NK-92 (cell line): ENCODE measurements around the gene KNDC1.
"Not testable (repeated sequence)": the region's sequence is repeated elsewhere in the genome, so short reads cannot be mapped to it uniquely, and the experiment has no call there.

Source experiments
- DNase-seq: peaks from one replicate; lab custom pipeline; 2025; ENCODE audit not compliant: unreplicated experiment; lab: John Stamatoyannopoulos, UW

Gene KNDC1

DNA sequence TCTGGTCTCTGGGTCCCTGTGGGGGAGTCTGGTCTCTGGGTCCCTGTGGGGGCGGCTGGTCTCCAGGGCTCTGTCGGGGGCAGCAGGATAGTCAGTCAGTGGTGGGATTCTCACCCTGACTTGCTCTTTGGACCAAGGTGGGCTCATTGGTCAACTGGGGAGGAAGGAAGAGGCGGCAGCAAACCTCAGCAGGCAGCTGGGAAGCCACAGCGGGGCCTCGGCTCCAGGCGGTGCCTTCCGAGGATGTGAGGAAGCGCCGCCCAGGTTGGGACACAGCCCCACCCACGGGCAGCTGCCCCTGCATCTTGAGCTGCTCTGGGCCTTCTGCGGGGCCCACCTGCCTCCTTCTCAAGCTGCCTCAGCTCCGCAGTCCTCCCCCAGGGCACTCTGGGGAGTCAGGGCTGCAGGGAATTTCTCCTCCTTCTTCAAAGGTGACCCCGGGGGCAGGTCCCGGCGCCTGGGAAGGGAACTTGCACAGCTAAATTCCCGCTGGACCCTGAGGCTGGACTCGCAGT is 20.4 kb upstream of the KNDC1 start:
- no peak for DNase-seq

DNA sequence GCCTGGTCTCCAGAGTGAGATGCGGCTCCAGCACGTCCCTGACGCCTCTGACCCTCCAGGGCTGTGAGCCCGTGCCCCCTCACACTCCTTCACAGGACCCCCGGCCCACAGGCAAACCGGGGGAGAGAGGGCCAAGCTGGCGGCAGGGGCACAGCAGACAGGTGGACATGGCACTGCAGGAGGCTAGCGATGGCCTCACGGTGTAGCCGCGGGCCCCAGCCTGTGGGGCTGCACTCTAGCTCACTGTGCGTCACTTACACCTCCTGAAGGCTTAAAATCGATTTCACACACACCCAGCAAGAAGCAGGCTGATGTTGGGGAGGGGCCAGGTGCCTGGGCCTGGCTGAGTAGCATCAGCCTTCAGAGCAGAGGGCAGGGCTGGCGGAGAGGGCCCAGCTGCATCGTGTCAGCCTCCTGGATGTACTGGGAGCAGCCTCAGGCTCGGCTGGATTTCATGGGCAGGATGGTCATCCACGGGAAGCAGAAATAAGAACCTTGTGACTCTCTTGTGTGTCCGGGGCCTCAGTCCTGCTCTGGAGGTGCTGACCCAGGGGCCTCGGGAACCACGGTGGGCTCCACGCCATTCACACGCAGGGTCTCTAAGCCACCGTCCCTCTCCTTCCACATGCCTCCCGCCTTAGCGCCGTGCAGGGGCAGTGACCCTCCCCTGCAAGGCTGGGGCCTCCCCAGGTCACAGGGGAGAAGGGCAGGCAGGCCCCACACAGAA is 19.4 kb upstream of the KNDC1 start:
- DNase-seq: no peak

DNA sequence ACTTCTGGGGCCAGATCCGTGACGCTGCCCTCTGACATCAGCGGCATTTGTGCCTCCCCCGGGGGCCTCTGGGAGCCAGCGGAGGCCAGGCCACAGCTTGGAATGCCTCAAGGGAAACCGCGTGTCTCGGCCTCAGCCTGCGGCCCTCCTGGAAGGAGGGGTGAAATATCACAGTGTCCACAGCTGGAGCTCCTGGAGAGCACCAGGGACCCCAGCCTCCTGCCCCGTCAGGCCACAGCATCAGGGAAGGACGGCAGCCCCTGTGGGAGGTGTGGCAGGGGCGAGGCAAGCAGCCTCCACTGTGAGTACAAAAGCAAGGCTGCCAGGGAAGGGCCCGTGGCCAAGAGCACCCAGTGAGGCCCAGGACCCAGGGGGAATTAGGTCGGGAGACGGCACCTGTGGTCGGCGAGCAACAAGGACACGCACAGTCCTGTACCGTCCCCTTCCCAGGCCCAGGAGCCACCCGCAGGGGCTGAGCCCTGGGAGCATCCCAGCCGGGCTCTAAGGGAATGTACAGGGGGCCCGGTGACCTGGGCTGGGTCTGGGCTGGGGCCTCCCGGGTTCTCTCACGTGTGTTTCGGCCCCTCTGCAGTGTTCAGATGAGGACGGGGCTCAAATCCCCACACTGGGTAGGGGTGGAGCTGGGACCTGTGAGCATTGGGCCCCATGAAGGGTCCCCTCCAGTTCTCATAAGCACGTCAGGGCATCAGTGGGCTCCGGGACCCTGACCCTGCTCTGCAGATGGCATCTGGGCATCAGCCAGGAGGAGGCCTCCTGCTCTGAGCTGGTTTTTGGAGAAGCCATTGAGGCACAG is 18.7 kb upstream of the KNDC1 start:
- DNase-seq: no peak

DNA sequence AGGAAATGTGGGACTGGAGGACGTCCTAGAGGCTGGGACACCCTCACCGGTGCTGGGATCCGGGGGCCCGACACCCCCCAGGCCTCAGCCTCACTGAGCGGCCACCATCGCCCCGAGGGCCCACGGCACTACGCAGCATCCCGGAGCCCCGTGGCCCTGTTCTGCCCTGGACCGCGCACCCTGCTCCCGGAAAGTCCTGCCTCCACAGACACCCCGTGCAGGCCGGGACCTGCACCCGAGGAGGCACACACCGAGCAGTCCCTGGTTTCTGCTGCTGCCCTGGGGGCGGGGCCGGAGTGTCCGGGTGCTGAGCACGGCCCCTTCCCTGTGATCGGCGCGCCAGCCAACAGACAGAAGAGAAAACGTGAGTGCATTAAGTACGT is 18.1 kb upstream of the KNDC1 start:
- DNase-seq: no peak

DNA sequence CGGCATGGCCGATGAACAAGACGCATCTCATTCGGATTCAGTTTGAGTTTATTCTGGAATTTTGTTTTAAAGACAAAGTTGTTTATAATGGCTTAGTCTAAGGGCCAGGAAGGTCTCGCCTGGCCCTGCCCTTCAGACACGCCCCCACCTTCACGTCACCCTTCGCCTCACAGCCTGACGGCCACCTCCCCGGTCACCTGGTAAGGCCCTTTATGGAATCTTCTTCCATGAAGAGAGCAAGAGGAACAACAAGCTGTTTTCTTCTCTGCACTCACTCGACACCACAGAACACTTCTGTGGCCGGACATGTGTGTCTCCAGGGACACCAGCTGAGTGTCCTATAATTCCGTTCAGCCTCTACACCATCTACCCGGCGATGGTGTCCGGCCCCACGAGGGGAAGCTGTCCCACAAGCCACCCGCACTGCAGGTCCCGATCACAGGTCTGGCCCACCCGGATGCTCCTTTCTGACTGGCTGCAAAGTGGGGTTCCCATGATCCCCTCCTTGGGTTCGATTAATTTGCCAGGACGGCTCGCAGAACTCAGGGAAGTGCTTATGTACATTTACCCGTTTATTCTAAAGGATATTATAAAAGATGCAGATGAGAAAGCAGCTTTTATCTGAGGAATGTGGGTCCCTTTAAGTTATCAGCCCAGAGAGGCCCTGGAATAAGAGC is 17.4 kb upstream of the KNDC1 start:
- DNase-seq: no peak

DNA sequence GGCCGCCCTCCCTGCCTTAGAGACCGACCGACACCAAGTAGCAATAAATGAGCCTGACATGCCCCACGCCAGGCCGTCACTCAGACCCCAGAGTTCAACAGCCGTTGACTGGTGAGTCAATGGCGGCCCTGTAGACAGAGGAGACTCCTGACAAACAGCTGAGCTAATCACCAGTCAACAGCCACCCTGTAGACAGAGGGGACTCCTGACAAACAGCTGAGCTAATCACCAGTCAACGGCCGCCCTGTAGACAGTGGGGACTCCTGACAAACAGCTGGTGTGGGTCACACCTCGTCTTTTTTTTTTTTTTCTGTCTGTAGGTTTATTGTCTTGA is 16.9 kb upstream of the KNDC1 start:
- DNase-seq: no peak

DNA sequence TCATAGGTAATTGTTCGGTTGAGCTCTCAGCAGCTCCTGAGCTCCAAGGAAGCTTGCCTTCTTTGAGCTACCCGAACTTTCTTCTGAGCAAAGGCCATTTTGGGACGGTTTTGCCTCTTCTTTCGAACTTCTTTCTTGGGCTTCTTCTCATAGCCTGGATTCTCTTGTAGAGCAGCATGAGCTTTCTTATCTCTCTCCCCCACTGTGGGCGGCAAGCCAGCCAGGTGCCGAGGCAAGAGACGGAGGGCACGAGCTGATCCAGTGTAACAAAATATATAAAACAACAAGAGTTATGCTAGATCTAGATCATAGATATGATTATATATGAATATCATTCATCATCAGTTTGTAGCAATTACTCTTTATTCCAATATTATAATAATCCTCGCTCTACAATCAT is 16.5 kb upstream of the KNDC1 start:
- no peak for DNase-seq

DNA sequence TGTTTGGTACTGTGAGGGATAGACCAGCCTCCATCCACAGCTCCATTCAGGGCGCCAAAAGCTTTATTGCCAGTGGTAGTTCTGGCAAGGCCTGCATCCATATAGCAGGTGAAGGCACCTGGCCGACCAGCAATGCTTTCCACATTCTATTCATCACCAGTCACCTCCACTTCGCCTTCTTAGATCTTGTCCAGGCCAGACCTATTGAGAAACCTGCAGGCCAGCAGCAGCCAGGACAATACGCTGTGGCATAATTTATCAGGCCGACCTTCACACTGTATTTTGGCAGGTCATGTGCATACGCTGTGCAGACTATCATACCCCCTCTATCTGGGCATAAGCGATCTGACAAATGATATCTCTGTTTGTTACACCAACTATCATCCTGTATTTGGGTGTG is 15.2 kb upstream of the KNDC1 start:
- DNase-seq: no peak

DNA sequence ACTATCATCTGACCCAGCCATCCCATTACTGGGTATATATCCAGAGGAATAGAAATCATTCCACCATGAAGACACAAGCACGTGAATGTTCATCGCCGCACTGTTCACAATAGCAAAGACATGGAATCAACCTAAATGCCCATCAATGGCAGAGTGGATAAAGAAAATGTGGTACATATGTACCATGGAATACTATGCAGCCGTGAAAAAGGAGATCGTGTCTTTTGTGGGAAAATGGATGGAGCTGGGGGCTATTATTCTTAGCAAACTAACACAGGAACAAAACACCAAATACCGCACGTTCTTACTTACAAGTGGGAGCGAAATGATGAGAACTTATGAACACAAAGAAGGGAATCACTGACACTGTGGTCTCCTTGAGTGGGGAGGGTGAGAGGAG is 9.8 kb upstream of the KNDC1 start:
- DNase-seq: no peak

DNA sequence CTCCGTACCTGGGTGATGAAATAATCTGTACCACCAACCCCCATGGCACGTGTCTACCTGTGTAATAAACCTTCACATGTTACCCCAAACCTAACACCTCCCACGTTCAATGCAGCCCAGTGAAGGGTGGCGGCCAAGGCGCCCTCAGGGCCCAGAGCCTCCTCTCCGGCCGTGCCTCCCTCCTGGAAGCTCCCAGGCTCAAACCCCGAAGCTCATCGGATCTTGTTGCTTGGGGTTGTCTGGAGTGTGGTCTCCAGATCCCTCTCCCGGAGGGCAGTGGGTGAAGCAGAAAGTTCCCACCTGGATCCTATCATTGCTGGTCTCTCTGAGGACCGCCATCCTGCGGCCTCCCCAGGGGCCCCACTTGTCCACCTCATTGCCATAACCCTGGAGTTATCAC is 9.4 kb upstream of the KNDC1 start:
- no peak for DNase-seq

DNA sequence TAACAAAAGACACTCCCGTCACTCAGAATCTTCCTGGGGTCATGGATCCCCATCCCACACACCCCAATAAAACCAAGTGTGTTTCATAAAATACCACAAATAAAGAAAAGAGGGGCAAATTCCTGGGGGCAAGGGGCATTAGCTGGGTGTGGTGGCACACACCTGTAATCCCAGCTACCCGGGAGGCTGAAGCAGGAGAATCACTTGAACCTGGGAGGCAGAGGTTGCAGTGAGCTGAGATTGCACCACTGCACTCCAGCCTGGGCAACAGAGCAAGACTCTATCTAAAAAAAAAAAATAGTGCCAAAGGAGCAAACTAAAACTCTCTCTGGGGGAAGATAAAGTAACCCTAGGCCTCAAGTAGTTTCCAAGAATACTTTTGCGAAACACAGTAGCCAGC is 8.9 kb upstream of the KNDC1 start:
- DNase-seq: not testable (repeated sequence)

DNA sequence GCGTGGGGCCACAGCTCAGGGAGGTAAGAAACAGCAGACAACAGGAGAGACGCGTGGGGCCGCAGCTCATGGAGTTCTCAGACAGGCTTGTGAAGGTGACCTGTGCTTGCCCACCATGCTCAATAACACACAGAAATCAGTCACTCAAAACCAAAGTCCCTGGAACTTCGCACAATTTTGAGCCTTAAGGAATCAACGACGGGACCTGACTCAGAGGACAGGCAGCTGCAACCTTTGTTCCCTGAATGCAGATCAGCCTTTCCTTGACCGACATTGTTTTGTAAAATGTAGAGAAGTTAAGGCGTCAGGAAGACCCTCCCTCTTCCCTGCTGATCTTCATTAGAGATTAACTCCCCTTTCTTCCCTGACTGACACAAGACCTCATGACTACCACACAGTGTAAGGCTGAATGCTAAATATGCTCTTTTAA is 8.5 kb upstream of the KNDC1 start:
- no peak for DNase-seq

DNA sequence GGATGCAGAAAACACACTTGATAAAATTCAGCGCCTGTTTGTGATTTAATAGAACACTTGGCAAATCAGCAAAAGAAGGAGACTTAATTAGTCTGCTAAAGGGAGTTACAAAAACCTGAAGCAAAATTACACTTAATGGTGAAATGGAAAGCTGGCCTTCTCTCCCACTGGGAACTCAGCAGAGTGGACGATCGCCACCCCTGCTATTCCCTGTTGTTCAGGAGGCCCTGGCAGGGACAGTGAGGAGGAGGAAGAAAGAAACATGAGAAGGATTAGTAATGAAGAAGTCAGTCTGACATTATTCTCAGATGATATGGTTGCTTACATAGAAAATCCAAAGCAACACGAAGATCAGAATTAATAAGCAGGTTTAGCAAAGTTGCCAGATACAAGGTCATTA is 5.6 kb upstream of the KNDC1 start:
- DNase-seq: no peak

DNA sequence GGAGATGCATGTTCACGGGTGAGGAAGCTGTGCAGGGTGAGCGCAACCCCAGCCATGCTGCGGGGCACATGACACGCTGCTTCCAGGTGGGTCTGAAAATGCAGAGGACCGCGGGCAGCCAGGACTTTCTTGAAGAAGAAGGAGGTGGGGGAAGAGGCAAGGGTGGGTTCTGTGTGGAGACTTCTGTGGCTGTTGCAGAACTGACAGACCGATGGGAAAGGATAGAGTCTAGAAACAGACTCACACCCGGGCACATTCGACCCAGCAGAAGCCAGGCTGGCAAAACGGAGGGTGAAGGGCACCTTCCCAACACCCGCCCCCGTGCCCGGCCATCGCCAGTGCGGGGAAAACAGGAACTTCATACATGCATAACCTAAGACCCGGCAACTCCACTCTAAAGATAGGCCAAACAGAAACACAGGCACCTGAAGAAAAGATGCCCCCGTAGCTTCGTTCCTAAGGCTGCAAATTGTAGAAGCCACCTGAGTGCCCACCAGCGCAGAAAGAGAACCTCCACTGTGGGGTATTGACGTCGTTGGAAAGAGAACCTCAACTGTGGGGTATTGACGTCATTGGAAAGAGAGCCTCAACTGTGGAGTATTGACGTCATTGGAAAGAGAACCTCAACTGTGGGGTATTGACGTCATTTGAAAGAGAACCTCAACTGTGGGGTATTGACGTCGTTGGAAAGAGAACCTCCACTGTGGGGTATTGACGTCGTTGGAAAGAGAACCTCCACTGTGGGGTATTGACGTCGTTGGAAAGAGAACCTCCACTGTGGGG is 4.8 kb upstream of the KNDC1 start:
- no peak for DNase-seq

DNA sequence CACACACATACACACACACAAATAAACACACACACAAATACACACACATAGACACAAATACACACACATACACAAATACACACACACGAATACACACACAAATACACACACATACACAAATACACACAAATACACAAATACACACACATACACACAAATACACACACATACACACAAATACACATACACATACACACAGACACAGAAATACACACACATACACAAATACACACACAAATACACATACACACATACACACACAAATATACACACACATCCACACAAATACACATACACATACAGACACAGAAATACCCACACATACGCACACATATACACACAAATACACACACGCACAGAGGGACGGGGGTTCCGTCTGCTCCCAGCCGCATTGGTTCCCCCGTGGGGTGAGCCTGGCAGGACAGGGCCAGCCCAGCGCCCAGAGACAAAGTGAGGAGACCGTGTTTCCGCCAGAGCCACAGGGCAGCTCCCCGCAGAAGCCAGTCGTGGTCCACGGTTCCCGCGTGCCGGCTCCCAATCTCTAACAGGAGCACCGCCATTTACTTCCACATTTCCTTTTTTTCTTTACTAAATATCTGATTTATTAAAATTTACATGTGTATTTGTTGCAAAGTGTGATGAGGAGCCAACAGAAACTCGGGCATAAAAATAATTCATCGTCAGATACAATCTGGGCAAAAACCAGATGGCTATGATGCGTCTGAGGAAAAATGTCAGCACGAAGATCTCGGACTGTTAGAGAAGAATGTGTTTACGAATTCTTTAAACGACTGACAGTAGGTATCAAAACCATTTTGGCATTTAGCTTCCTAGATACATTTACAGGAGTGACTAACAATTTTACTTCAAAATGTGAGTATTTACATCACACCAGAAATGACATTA is 3.1 kb upstream of the KNDC1 start:
- DNase-seq: no peak

DNA sequence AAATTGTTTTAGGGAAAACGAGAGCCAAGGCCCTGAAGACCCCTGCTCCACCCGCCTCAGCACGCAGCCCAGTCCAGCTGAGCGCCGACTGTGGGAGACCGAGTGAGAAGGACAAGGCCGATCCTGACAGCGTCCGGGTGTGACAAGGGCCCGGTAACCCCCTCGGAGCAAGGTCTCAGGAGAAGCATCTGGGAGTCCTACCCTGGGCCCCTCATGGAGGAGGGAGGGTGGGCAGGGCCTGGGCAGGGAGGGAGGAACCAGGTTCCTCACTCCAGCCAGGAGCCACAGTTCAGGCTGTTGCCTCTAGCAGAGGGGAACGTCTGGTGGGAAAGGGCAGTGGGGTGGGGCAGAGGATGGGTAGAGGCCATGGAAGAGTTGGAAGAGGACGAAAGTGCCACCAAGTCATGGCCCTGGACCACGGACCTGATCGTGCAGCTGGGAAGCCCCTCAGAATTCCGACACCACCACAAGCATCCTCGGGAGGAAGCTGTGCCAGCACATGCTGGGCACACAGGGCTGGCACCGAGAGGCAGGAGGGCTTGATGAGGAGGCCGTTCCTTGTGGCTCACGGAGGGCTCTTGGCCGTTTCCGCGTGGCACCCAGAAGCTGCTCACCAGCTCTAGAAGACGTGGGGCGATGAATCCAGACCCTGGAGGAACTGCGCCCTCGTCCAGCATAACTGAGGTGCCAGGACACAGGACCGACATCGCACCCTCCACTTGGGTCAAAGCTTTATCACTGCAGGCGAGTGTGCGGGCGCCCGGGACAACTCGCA is 2.2 kb upstream of the KNDC1 start:
- DNase-seq: no peak

DNA sequence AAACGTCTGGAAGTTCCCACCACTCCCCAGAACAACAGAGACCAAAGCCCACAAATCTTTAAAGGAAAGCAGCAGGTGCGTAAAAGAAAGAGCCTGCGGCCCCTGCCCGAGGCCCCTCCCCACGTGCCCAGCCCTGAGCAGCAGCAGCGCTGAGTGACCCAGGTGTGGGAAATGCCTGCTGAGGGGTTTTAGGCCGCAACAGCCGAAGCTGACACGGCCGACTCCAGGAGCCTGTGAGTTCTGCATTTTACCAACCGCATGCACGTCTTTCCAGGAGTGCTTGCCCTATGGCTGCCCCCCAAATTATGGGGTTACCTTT is 1.6 kb upstream of the KNDC1 start:
- no peak for DNase-seq

DNA sequence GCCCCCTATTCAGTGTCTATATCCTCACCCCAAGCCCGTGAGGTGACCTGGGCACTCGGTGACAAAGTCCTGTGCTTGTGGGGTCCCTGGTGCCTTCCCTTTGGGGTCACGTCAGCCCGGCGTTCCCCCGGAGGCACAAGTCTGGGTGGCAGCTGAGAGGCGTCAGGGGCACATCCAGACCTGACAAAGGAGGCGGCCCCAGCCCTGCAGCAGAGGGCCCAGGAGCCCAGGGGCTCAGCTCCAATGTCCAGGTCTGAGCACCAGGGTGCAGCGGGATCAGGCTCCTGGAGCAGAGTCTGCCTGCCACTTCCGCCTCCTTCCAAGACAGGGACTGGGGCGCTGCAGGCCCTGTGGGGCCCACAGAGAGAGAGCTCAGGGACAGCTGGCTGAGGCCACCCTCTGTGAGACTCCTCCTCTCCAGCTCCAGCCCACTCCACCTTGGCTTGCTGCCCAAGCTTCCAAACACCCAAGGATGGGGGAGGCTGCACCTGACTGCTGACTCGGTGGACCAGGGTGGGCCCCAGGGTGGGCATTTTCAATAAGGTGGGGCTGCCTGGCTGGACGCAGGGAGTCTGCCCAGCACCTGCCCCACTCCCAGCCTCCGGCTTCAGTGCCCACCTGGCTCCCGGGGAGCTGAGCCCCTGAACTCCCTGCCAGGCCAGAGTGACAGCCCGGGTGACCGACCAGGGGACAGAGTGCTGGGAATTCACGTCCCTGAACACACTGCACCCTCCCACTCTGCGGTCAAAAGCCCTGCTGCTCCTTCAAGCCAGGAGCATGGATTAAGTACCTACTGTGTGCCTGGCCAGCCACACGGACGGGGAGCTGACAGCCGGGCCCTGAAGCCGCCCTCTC is 1.0 kb upstream of the KNDC1 start:
- no peak for DNase-seq

DNA sequence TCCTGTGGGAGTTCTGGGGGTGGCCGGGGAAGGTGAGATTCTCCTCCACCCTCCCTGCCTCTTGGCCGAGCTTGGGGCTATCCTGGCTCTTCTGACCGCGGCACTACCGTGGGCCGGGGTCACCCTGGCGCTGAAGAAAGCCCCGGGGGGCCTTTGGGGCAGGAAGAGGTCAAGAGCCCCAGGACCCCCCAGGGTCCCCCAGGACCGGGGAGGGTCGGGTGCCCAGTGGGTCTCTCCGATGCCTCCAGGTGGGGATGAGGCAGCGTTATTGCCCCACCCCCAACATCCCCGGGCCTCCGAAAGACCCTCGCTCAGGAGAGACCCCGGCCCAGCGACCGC is 439 bp upstream of the KNDC1 start:
- DNase-seq: no peak
